K562 (cell line): Measurements from ENCODE around the gene MRNIP. TPM values are rescaled to one million over a fixed set of nuclear protein-coding genes. Genes with fewer than 3 reads are reported as not detected.

ENCODE experiments used
- ASH1L ChIP-seq: fragments of 450-650 bp; IDR thresholded peaks from 2 replicates; pipeline ENCODE4 v1.6.1; 2018; ENCODE audit warnings: borderline replicate concordance, mild to moderate bottlenecking, low read depth; ENCODE audit not compliant: partially characterized antibody
- CCAR2 ChIP-seq: fragments of 200-400 bp; formaldehyde crosslinking; IDR thresholded peaks from 2 replicates; pipeline ENCODE4 v1.6.1; 2017; ENCODE audit warnings: mild to moderate bottlenecking, low read depth, low read length
- CHCHD3 ChIP-seq: fragments of 250-450 bp; sonication (Bioruptor Pico); IDR thresholded peaks from 2 replicates; pipeline ENCODE4 v2.1.2; 2022; ENCODE audit warnings: mild to moderate bottlenecking
- HLTF ChIP-seq: fragments of 450-650 bp; IDR thresholded peaks from 2 replicates; pipeline ENCODE4 v1.6.1; 2016
- NR3C1 ChIP-seq: sonication (generic); formaldehyde crosslinking; IDR thresholded peaks from 2 replicates; pipeline ENCODE4 v1.8.1; 2022; ENCODE audit warnings: missing genetic modification reagents
- PCBP1 ChIP-seq: fragments of 200-400 bp; formaldehyde crosslinking; IDR thresholded peaks from 2 replicates; pipeline ENCODE4 v1.6.1; 2018; ENCODE audit warnings: mild to moderate bottlenecking, low read depth, low read length; ENCODE audit not compliant: poor library complexity, severe bottlenecking
- POU5F1 ChIP-seq: fragments of 150-350 bp; IDR thresholded peaks from 2 replicates; pipeline ENCODE4 v1.6.1; 2014; ENCODE audit warnings: borderline replicate concordance, low read length, low read depth, mild to moderate bottlenecking; ENCODE audit not compliant: partially characterized antibody
- PURB ChIP-seq: sonication (generic); formaldehyde crosslinking; IDR thresholded peaks from 2 replicates; pipeline ENCODE4 v1.9.0; 2021; ENCODE audit warnings: low read depth, mild to moderate bottlenecking, missing genetic modification reagents
- RCOR1 ChIP-seq, 2 experiments: IDR thresholded peaks; 2 replicates each; pipeline ENCODE4 v1.6.1; 2012; ENCODE audit warnings: low read depth in 2 of 2, low read length in 2 of 2, borderline replicate concordance in 1 of 2, improper control_type of control experiment in 1 of 2
- SIX5 ChIP-seq, 2 experiments: IDR thresholded peaks; 2 replicates each; pipeline ENCODE4 v1.6.1; 2011; ENCODE audit warnings: low read length in 2 of 2, borderline replicate concordance in 1 of 2, low read depth in 1 of 2, mild to moderate bottlenecking in 1 of 2, moderate library complexity in 1 of 2; ENCODE audit not compliant: insufficient read depth in 1 of 2
- ZKSCAN1 ChIP-seq: fragments of 150-350 bp; IDR thresholded peaks from 2 replicates; pipeline ENCODE4 v1.6.1; 2016; ENCODE audit warnings: low read depth, low read length
- ZNF121 ChIP-seq: sonication (generic); formaldehyde crosslinking; conservative IDR thresholded peaks from 2 replicates; pipeline ENCODE4 v1.8.0; 2022; ENCODE audit warnings: missing genetic modification reagents
- ZNF146 ChIP-seq: IDR thresholded peaks from one replicate; pipeline ENCODE4 v1.6.1; 2018; ENCODE audit warnings: missing compliant biosample characterization; ENCODE audit not compliant: unreplicated experiment
- ZNF436 ChIP-seq: fragments of 250-450, 450-650 bp; sonication (Bioruptor Pico); formaldehyde crosslinking; IDR thresholded peaks from 2 replicates; pipeline ENCODE4 v1.7.0; 2020; ENCODE audit warnings: mild to moderate bottlenecking
- polyA plus RNA-seq, 8 experiments: library from polyadenylated mRNA; depleted of rRNA in 4 of 8; stranded (reverse) in 5 of 8; unstranded in 3 of 8; fragments of >200 nt; fragmentation: Nextera tagmentation in 2 of 8; fragmentation: Illumina TruSeq in 1 of 8; extraction: Ambion mirVana in 2 of 8; extraction: Trizol in 1 of 8; gene quantifications; 2 replicates each; pipeline versions ENCODE4 v1.2.1 to v1.2.3, GENCODE V29; 2011 to 2014; ENCODE audit warnings: inconsistent platforms in 1 of 8, missing spikeins in 1 of 8
- total RNA-seq, 7 experiments: library from RNA; depleted of rRNA in 6 of 7; stranded (reverse); fragments of >200 nt in 6 of 7; fragmentation: Illumina TruSeq in 2 of 7; extraction: Trizol in 2 of 7; gene quantifications; 2 replicates each; pipeline versions ENCODE4 v1.2.1 to v1.2.3, GENCODE V29; 2011 to 2021; ENCODE audit warnings: low replicate concordance in 1 of 7
- TF ChIP-seq, protein P1 (sequence below), 2 experiments: fragments of 200-800 bp in 1 of 2; sonication (Bioruptor generic) in 1 of 2; sonication (generic) in 1 of 2; formaldehyde crosslinking in 1 of 2; IDR thresholded peaks in 1 of 2; conservative IDR thresholded peaks in 1 of 2; 2 replicates each; pipeline versions ENCODE4 v1.5.0 to v1.6.1; 2016 to 2020; ENCODE audit warnings: missing compliant biosample characterization in 1 of 2, missing genetic modification characterization in 1 of 2, missing genetic modification reagents in 1 of 2
- TF ChIP-seq, protein P2 (sequence below): fragments of 250-450 bp; sonication (Bioruptor Pico); IDR thresholded peaks from 2 replicates; pipeline ENCODE4 v1.4.0; 2020; ENCODE audit warnings: mild to moderate bottlenecking, moderate library complexity, borderline replicate concordance
- TF ChIP-seq, protein P3 (sequence below): sonication (generic); formaldehyde crosslinking; IDR thresholded peaks from 2 replicates; pipeline ENCODE4 v1.8.0; 2022; ENCODE audit warnings: mild to moderate bottlenecking, missing genetic modification reagents

MRNIP gene
- total and polyA plus RNA-seq, 9 of the 15 experiments (the other 6 are each of a cell fraction or from before 2014, with no cell fraction given): 3.6 to 39.0 (median 16.8) TPM

DNA sequence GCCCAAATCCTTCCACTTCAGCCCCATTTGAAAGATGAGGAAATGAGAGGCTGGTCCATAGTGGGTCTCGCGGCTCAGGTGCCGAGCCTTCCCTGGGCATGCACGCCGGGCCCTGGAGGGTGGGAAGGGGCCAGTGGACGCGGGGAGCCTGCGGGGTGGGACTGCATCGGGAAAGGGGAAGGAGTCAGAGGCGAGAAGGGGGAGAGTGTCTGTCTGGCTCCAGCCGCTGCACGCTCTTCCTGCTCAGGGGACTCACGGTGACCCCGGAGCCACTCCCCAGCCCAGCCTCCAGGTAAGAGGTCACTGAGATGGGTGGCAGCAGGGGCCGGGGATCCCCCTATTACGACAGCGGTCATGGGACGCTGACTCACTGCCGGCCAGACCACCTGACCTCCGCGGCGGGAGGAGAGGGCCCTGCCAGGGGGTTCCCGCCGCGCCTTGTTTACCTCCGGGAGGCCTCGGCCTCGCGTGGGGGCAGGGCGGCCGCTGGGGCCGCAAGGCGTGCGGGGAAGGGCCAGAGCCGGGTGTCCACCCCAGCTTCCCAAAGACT is 39.8 kb downstream of the MRNIP start (continued):
- TF ChIP-seq POU5F1: peak; percentile 37
- TF ChIP-seq CCAR2: no peak
- TF ChIP-seq, protein P1, sequence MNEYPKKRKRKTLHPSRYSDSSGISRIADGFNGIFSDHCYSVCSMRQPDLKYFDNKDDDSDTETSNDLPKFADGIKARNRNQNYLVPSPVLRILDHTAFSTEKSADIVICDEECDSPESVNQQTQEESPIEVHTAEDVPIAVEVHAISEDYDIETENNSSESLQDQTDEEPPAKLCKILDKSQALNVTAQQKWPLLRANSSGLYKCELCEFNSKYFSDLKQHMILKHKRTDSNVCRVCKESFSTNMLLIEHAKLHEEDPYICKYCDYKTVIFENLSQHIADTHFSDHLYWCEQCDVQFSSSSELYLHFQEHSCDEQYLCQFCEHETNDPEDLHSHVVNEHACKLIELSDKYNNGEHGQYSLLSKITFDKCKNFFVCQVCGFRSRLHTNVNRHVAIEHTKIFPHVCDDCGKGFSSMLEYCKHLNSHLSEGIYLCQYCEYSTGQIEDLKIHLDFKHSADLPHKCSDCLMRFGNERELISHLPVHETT (CRISPR knock-in tag; conservative IDR thresholded peaks at IDR 0.05 in 1 of 2, IDR thresholded peaks at IDR 0.05 in 1 of 2): peak in 1 of 2 experiments; percentile 85; a peak in 1 of 4 replicates
- TF ChIP-seq ZNF121 (CRISPR knock-in tag): no peak
- TF ChIP-seq PCBP1: peak; percentile 99
- no peak for TF ChIP-seq ZNF436 (CRISPR knock-in tag)
- no peak for TF ChIP-seq CHCHD3
- no peak for TF ChIP-seq PURB (CRISPR knock-in tag)
- peak in 1 of 2 experiments; percentile 70; a peak in 1 of 4 replicates for TF ChIP-seq RCOR1 (IDR thresholded peaks at IDR 0.05; ENCODE audit: borderline replicate concordance in 1 of 2, low read depth in 2 of 2, low read length in 2 of 2)
- TF ChIP-seq NR3C1 (CRISPR knock-in tag): no peak
- no peak for TF ChIP-seq SIX5 (IDR thresholded peaks at IDR 0.05; ENCODE audit: borderline replicate concordance in 1 of 2, insufficient read depth in 1 of 2, low read depth in 1 of 2, low read length in 2 of 2)
- TF ChIP-seq HLTF: no peak
- no peak for TF ChIP-seq ZKSCAN1
- no peak for TF ChIP-seq ZNF146 (CRISPR knock-in tag)
- TF ChIP-seq, protein P2, sequence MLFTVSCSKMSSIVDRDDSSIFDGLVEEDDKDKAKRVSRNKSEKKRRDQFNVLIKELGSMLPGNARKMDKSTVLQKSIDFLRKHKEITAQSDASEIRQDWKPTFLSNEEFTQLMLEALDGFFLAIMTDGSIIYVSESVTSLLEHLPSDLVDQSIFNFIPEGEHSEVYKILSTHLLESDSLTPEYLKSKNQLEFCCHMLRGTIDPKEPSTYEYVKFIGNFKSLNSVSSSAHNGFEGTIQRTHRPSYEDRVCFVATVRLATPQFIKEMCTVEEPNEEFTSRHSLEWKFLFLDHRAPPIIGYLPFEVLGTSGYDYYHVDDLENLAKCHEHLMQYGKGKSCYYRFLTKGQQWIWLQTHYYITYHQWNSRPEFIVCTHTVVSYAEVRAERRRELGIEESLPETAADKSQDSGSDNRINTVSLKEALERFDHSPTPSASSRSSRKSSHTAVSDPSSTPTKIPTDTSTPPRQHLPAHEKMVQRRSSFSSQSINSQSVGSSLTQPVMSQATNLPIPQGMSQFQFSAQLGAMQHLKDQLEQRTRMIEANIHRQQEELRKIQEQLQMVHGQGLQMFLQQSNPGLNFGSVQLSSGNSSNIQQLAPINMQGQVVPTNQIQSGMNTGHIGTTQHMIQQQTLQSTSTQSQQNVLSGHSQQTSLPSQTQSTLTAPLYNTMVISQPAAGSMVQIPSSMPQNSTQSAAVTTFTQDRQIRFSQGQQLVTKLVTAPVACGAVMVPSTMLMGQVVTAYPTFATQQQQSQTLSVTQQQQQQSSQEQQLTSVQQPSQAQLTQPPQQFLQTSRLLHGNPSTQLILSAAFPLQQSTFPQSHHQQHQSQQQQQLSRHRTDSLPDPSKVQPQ (CRISPR knock-in tag): no peak
- TF ChIP-seq, protein P3, sequence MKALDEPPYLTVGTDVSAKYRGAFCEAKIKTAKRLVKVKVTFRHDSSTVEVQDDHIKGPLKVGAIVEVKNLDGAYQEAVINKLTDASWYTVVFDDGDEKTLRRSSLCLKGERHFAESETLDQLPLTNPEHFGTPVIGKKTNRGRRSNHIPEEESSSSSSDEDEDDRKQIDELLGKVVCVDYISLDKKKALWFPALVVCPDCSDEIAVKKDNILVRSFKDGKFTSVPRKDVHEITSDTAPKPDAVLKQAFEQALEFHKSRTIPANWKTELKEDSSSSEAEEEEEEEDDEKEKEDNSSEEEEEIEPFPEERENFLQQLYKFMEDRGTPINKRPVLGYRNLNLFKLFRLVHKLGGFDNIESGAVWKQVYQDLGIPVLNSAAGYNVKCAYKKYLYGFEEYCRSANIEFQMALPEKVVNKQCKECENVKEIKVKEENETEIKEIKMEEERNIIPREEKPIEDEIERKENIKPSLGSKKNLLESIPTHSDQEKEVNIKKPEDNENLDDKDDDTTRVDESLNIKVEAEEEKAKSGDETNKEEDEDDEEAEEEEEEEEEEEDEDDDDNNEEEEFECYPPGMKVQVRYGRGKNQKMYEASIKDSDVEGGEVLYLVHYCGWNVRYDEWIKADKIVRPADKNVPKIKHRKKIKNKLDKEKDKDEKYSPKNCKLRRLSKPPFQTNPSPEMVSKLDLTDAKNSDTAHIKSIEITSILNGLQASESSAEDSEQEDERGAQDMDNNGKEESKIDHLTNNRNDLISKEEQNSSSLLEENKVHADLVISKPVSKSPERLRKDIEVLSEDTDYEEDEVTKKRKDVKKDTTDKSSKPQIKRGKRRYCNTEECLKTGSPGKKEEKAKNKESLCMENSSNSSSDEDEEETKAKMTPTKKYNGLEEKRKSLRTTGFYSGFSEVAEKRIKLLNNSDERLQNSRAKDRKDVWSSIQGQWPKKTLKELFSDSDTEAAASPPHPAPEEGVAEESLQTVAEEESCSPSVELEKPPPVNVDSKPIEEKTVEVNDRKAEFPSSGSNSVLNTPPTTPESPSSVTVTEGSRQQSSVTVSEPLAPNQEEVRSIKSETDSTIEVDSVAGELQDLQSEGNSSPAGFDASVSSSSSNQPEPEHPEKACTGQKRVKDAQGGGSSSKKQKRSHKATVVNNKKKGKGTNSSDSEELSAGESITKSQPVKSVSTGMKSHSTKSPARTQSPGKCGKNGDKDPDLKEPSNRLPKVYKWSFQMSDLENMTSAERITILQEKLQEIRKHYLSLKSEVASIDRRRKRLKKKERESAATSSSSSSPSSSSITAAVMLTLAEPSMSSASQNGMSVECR (CRISPR knock-in tag): peak; percentile 79
- no peak for TF ChIP-seq ASH1L
